Measurements from ENCODE around the gene ADISSP. TPM values are rescaled to one million over a fixed set of nuclear protein-coding genes. Genes with fewer than 3 reads are reported as not detected.

Gene ADISSP
- total RNA-seq, 1 experiment from 2014 or later, result 244 TPM

DNA sequence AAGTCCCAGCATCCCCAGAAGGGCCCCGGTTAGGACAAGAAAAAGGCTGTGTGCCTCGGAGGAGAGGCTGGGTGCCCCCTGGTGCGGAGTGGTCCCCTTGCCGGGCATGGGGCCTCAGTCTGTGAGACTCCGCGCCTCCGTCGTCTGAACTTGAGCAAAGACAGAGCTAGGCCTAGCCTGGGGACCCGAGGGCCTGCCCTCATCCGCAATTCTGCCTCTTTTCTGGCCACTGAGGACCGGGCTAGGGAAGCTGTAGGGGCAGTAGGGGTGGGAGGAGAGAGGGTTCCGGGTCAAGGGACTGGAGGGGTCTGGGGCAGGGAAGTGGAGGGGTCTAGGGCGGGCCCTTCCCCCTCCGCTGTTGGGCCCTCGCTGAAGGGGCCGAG is 35.6 kb downstream of the ADISSP start:
- no peaks in the 10 kb centered on the region for H4K20me1 ChIP-seq (ENCODE audit: low read length)
- peaks cover 20% of the 10 kb centered on the region for H3K4me1 ChIP-seq (ENCODE audit: insufficient read depth, low read length)
- no peak for TF ChIP-seq EZH2 (IDR thresholded peaks at IDR 0.05; ENCODE audit: low read length, unreplicated experiment)
- no peak for TF ChIP-seq CTCF (conservative IDR thresholded peaks at IDR 0.05; ENCODE audit: low read depth, low read length)
- TF ChIP-seq EZH2phosphoT487 (IDR thresholded peaks at IDR 0.05; ENCODE audit: borderline replicate concordance, low read length), result no peak
- ATAC-seq, result no peak
- no peaks in the 10 kb centered on the region for H3K79me2 ChIP-seq (ENCODE audit: low read length)
- H3K9me3 ChIP-seq (ENCODE audit: low read length), result no peaks in the 10 kb centered on the region
- BruUV-seq (replicated peaks), result no TSS peak
- H3K9ac ChIP-seq (ENCODE audit: low read length), result no peak overlapping the region
- H2AFZ ChIP-seq (ENCODE audit: low read length), result no peak overlapping the region
- ChIA-PET CTCF (no interaction called here), POLR2A (ENCODE audit: unreplicated experiment) (no interaction called here)
- no peaks in the 10 kb centered on the region for H3K9me2 ChIP-seq (replicated peaks; ENCODE audit: low read length)
- H3K27me3 ChIP-seq (ENCODE audit: low read length), result no peaks in the 10 kb centered on the region
- H3K4me3 ChIP-seq (ENCODE audit: low read length), result no peak overlapping the region
- no peak overlapping the region for H3K4me2 ChIP-seq (ENCODE audit: low read length)
- H3F3A ChIP-seq (ENCODE audit: low read length, unreplicated experiment), result no peaks in the 10 kb centered on the region
- intact Hi-C loops (cut with micrococcal nuclease), result no loop called here
- no peaks in the 10 kb centered on the region for H3K36me3 ChIP-seq (ENCODE audit: low read depth, low read length)
- no peak for DNase-seq
- H3K27ac ChIP-seq (ENCODE audit: low read length), result no peak overlapping the region

- no TSS peak for BruUV-seq (replicated peaks)
- no peak for DNase-seq
- Histone ChIP-seq H3K27ac (ENCODE audit: low read length) (no peak overlapping the region), H3K27me3 (ENCODE audit: low read length) (no peaks in the 10 kb centered on the region), H4K20me1 (ENCODE audit: low read length) (no peaks in the 10 kb centered on the region), H3K36me3 (ENCODE audit: low read depth, low read length) (no peaks in the 10 kb centered on the region), H3K4me1 (ENCODE audit: insufficient read depth, low read length) (peaks cover 20% of the 10 kb centered on the region), H3K9ac (ENCODE audit: low read length) (no peak overlapping the region), H2AFZ (ENCODE audit: low read length) (no peak overlapping the region), H3K4me3 (ENCODE audit: low read length) (no peak overlapping the region), H3K9me2 (replicated peaks; ENCODE audit: low read length) (no peaks in the 10 kb centered on the region), H3F3A (ENCODE audit: low read length, unreplicated experiment) (no peaks in the 10 kb centered on the region), H3K79me2 (ENCODE audit: low read length) (no peaks in the 10 kb centered on the region), H3K9me3 (ENCODE audit: low read length) (no peaks in the 10 kb centered on the region), H3K4me2 (ENCODE audit: low read length) (no peak overlapping the region)
- intact Hi-C loops (cut with micrococcal nuclease), result no loop called here
- TF ChIP-seq EZH2 (IDR thresholded peaks at IDR 0.05; ENCODE audit: low read length, unreplicated experiment), result no peak
- no peak for TF ChIP-seq CTCF (conservative IDR thresholded peaks at IDR 0.05; ENCODE audit: low read depth, low read length)
- no peak for TF ChIP-seq EZH2phosphoT487 (IDR thresholded peaks at IDR 0.05; ENCODE audit: borderline replicate concordance, low read length)
- POLR2A ChIA-PET (ENCODE audit: unreplicated experiment), result no interaction called here
- CTCF ChIA-PET, result no interaction called here
- no peak for ATAC-seq
Measured at GRCh38 chr20:3730803-3731672, 36.5 kb downstream of the ADISSP start.

GRCh38 chr20:3729811-3730540 is 37.6 kb downstream of the ADISSP start:
- POLR2A ChIA-PET (ENCODE audit: unreplicated experiment), result no interaction called here
- no peak overlapping the region for H3K9ac ChIP-seq (ENCODE audit: low read length)
- H4K20me1 ChIP-seq (ENCODE audit: low read length), result no peaks in the 10 kb centered on the region
- TF ChIP-seq EZH2phosphoT487 (IDR thresholded peaks at IDR 0.05; ENCODE audit: borderline replicate concordance, low read length) (no peak), CTCF (conservative IDR thresholded peaks at IDR 0.05; ENCODE audit: low read depth, low read length) (no peak), EZH2 (IDR thresholded peaks at IDR 0.05; ENCODE audit: low read length, unreplicated experiment) (no peak)
- H3K36me3 ChIP-seq (ENCODE audit: low read depth, low read length), result no peaks in the 10 kb centered on the region
- CTCF ChIA-PET, result no interaction called here
- no peaks in the 10 kb centered on the region for H3F3A ChIP-seq (ENCODE audit: low read length, unreplicated experiment)
- BruUV-seq (replicated peaks), result no TSS peak
- no peak overlapping the region for H3K4me2 ChIP-seq (ENCODE audit: low read length)
- no peaks in the 10 kb centered on the region for H3K27me3 ChIP-seq (ENCODE audit: low read length)
- no peak overlapping the region for H3K27ac ChIP-seq (ENCODE audit: low read length)
- H3K4me3 ChIP-seq (ENCODE audit: low read length), result no peak overlapping the region
- no peaks in the 10 kb centered on the region for H3K9me3 ChIP-seq (ENCODE audit: low read length)
- no peak for DNase-seq
- ATAC-seq, result no peak
- H3K4me1 ChIP-seq (ENCODE audit: insufficient read depth, low read length), result peaks cover 20% of the 10 kb centered on the region
- H2AFZ ChIP-seq (ENCODE audit: low read length), result no peak overlapping the region
- H3K9me2 ChIP-seq (replicated peaks; ENCODE audit: low read length), result no peaks in the 10 kb centered on the region
- no peaks in the 10 kb centered on the region for H3K79me2 ChIP-seq (ENCODE audit: low read length)
- intact Hi-C loops (cut with micrococcal nuclease), result no loop called here
